PC-3 (cell line): ENCODE results near the gene GABRB2.

Experiments
- CTCF ChIP-seq: fragments of 300-600 bp; sonication (generic); conservative IDR thresholded peaks from 2 replicates; pipeline ENCODE4 v1.5.1; 2017; ENCODE audit warnings: antibody characterized with exemption, low read depth, mild to moderate bottlenecking, low read length
- EZH2 ChIP-seq: fragments of 300-600 bp; sonication (generic); IDR thresholded peaks from one replicate; pipeline ENCODE4 v1.6.1; 2017; ENCODE audit warnings: antibody characterized with exemption, mild to moderate bottlenecking, low read length; ENCODE audit not compliant: unreplicated experiment
- EZH2phosphoT487 ChIP-seq: fragments of 300-600 bp; sonication (generic); IDR thresholded peaks from 2 replicates; pipeline ENCODE4 v1.6.1; 2018; ENCODE audit warnings: mild to moderate bottlenecking, antibody characterized with exemption, low read length, borderline replicate concordance

- TF ChIP-seq CTCF (no peak), EZH2 (no peak), EZH2phosphoT487 (no peak)
Observed at GRCh38 chr5:161373345-161373707, 173.2 kb downstream of the GABRB2 start.
